Stimulated activated CD4-positive, alpha-beta T cell treated with anti-CD3 and anti-CD28 coated beads, TNF-alpha, amount 100 ng/mL, for 4 hours (primary cell): Measurements from ENCODE around the gene OSBPL10.

ENCODE experiments used
- DNase-seq, 3 experiments: peaks; one replicate each; pipeline ENCODE4 v3.0.0-alpha.2; 2020; ENCODE audit warnings: low read depth in 3 of 3

The OSBPL10 gene

DNA sequence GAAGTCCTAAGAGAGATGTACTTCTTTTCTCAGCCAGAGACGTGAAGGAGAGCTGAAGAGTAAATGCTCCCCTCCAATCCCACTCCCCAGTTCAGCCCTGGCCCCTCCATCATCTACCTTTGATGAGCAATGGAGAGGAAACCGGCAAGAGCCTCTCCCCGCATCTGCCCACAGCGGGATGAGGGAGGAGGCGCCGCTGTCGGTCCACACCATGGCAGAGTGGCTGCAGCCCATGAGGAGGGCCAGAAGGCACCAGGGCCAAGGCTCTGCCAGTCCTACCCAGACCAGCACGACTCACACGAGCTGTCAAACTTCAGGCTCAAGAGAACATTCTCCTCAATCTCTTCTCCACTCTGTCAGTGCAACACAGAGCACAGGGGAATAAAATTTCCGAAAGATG, 129.8 kb downstream of the OSBPL10 start:
- DNase-seq, result no peak

DNA sequence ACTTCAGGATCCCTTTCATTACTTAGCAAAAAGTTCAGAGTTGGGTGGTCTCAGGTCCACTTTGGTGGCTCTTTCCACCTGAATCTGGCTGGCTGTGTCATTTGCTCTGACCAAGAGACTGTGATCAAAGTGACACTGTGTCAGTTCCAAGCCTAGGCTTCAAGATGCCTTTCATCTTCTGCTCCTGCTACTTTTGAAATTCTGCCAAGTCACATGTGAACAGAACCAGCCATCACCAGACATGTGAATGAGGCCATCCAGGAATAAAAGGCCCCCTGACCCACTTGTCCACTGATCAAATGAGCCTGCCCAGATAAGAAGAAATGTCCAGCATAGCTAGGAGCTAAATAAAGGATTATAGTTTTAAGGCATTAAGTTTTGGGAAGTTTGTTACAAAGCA, 132.2 kb downstream of the OSBPL10 start:
- DNase-seq, result no peak

DNA sequence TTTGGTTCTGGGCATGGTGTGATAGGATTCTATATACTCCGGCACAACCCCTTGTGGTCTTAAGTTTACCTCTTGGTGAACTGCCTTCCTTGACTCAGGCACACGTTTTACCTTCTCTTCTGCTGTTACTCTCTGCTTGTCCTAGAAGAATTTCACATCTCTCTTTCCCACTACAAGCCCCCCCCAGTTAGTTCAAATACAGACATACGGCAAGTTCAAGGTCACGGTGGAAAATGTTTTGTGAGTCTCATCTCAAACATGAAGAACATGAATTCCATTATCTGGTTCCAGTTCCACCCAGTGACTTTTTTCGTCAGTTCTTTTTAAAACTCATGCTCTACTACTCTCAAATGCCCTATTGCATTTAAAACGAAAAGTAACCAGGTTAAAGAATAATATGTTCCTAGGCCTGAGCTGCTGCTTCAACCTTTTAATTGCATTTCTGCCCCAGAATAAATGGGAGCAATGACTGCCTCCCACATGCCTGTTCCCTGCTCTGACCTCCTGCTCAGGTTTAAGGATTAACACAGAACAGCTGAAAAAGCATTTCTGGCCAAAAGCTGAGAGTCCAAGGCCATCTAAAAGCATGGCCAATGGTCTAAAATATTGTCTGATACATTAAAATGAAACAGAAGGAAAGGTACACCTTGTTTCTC, 132.8 kb downstream of the OSBPL10 start:
- DNase-seq, result no peak

DNA sequence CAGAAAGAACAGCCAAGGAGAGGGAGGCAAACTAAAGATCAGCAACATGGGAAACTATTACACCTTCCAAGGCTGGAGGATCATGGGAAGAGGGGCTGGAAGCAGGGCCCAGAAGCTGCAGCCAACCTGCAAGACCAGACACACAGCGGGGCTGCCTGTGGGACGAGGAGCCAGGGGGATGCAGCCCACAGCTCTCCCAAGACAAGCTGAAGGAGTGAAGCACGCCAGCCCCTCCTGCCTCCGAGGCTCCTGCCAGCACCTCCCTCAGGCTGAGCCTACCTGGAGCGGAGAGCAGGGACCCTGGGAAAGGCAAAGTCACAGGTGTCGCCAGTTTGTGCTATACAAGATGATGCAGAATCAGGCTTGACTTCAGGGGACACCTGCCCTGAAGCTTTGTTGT, 133.3 kb downstream of the OSBPL10 start:
- DNase-seq, result no peak

DNA sequence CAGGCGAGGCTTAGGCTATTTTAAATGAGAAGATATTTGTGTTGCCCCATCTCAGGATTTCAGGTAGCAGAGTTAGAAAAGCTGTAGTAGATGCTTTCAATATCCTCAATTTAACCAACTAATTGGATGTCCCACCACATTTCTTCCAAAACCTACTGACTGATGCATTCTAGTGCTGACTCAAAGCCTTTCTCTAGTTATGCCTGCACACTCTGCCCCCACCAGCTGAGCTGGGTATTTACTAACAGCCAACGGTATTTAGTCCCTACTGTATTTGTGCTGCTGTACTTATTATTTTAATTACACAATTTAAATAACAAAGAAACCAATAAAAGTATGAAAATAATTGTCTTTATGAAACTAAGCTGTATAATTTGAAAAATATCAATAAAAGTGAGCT, 139.5 kb downstream of the OSBPL10 start:
- DNase-seq, result no peak

DNA sequence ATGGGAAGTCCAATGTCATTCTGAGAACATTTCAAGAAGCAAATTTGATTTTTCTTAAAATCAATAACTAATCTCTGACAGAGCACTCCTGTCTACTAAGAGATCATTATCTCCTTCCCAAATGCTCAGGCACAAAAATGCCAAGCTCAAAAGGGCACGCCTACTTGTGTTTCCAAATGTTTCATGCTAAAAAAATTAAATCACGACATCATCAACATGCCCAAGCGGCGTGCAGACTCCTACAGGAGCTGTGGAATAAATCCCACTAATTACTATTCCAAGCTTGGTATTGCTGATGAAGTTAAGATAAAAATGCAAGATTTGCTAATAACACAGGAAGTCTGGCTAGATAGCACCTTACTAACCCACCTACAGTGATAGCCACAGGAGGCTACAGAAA, 140.8 kb downstream of the OSBPL10 start:
- DNase-seq, result no peak

DNA sequence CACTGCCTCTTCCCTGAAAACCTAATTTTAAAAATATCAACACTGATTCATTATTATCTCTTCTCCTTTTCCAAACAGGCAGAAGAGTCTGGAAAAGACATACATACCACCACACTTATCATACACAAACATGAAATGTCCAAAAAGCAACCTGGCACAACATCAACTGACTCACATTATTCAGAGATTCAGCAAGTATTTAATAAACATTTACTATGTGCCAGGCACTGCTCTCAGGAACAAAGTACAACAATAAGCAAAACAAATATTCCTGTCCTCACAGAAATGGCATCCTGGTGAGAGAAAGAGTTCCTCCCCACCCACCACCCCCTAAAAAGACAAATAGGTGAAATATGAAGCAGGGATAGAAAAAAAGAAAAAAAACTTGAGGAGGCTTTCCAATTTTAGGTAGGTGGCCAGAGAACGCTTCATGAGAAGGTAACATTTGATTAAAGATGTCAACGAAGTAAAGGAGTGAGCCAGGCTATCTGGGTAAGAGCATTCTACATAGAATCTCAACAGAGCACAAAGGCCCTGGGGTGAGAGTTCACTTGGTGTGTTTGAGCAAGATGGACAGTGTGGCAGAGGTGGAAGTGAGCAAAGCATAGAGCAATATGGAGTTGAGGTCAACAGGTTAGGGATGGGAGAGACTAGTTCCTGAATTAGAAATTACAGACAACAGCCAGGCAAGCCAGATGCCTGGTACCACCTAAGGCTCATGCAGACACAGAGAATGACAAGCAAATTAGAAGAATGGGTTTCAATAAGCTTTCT, 141.7 kb downstream of the OSBPL10 start:
- DNase-seq, result no peak

DNA sequence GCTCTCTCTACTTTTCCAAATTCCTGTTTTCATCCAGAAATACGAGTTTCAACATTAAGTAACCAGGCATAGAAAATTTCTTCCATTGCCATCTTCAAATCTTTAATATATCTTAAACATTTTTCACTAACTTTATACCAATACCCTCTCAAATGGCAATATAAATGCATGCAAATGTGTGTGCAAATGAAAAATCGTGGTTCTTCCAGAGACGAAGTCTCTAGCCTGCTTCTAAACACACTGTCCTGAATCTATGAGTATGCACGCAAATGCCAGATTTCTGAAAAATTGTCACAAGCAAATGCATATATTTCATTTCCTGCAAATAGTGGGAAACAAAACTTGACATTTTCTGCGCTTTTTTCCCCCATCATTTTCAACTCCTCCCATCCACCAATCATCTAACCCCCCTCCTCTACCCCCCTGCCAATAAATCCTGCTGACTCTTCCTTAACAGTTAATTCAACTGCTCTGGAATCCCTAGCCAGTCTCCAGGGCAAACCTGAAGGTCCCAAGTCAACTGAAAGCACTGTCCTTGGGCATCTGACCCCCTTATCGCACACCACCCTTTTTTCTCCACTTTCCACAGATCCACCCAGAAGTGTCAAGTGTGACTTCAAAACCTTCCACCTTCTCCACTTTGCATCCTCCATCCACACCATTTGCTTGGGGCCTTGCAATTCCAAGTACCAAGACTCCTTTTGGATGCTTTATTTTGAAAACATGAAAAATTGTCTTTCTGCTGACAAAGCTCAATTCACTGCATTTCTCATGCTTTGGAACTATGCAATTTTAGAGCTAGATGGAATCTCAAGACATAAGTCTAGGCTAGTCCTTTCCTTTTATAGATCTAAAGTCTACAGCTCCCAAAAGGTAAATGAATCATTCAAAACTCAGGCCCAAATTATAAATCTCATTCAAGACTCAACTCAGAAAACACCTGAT, 144.7 kb downstream of the OSBPL10 start:
- no peak for DNase-seq

DNA sequence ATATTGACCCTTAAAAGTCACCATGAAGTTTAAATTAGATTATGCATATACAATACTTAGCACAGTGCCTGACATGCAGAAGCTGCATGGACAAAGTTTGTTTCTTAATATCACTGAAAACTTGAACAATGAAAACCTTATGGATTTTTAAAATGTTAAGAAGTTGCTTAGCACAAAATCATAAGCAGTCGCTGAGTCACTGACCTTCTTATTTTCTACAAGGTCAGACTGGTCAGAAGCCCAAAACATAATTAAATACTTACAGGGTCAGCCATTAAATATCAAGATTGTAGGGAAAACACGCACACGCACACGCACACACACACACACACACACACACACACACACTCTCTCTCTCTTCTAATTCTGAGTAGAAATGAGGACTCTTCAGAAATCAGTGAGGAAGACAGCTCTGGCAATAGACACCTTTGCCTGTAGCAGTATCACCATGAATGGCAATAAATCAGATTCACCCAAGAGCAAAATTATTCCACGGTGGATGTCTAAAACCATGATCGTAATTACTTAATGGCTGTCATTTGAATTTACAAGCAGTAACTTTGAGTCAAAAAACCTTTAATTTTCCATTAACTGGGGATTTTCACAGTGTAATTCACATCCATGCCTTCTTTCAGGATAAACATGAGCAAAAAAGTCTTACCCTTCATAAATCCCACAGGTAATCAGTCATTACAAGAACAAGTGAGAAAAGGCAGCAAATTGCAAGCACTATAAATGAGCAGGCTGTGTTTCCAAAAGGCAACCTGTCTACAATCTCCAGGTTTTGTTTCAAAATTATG, 147.5 kb downstream of the OSBPL10 start:
- DNase-seq, result no peak

DNA sequence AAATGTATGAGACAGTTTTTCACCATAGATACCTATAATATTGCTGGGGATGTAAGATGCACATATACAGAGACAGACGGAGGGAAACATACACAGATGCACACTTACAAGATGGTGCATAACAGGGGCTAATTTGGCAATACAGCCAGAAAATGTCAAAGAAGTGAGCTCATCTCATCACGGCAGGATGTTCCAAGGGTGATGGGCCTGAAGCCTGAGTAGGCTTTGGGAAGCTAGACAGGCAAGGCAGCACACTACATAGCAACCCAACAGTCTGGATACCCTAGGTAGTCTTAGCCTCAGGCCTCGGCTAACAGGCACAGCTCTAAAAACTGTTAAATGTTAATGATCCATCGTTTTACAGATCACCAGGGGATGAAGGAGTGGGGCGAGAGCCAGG, 148.5 kb downstream of the OSBPL10 start:
- no peak for DNase-seq

DNA sequence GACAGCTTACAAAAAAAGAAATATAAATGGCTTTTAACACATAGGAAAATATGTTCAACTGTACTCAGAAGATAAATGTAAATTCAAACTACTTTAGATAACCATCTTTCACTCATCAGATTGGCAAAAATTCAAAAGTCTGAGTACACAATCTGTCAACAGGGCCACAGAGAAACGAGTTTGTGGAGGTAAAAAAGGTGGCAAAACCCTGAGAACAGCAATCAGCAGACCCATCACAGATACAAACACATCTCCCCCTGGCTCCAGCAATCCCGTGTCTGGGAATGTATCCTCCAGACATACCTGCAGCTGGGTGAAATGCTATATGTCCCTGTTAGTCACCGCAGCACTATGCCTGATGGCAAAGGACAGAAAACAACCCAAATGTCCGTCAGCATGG, 149.5 kb downstream of the OSBPL10 start:
- no peak for DNase-seq

DNA sequence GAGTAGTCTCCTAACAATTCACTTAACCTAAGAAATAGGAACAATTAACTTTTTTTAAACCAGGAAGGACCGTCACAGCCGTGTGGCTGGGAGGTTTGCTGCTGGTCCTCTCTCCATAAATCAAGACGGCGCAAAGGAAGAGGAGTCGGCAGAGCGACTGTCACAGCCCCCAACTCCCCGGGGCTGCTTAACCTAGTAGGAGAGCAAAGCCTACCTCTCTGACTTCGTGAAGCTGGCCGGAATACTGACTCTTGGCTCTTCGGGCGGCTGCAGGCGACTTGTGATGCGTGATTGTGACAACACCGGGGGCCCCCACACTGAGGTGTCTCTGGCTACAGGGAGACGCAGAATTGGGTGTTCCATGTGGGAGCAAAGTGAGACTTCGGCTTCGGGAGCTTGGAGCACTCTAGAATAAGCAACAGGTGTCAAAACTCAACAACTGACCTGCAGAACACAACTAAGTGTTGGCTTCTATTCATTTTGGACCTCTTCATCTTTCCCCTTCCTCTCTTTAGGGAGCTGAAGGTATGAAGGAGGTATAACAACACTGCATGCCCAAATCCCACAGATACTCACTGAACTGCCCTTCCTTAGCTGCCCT, 151.1 kb downstream of the OSBPL10 start:
- no peak for DNase-seq

DNA sequence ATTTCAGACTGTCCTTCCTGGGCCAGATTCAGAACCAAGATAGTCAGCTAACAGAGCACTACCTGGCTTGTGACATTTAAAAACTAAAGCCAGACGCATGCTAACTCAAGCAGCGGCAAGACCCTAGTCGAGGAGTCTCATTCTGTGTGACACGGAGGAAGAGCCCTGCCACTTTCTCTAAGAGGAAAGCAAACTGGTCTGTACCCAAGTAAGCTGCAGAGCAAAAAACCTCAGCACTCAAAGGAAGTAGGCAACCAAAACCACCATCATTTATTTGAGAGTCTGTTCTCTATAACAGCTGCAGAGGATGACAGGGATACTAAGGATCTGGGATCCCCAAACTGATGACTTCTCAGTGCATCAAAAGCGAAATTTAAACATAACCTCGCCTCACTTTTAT, 152.1 kb downstream of the OSBPL10 start:
- DNase-seq, result no peak

DNA sequence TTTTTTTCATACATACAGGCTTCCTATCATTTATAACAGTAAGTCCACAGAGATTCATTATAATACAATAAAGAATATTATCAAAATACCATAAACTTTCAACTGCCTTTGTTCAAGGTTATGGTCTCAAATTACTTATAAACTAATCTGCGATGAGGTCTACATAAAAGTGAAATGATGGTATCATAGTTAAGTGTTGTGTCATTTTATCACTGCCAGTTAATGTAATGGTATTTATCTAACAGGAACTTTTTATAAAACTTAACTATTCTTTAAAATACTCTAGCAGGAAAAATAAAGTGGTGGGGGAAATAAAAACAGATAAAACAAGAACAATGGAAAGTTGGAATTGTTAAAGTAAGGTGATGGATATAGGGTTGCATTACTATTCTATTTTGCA, 153.1 kb downstream of the OSBPL10 start:
- no peak for DNase-seq

DNA sequence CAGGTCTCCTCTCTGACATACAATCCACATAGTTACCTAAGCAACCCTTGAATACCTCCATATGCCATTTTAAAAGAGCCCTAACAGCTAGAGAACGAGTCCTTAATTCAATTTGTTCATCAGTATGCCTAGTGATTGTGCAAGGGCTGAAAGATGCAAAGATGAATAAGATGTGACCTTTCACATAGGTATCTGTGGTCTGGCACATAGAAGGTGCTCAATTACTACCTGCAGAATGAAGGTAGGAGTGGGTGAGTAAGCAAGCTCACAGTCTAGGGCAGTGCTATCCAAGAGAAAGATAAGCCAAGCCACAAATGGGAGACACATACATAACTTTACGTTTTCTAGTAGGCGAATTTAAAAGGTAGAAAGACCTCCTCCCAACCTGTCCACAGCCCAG, 157.9 kb downstream of the OSBPL10 start:
- DNase-seq, result no peak

DNA sequence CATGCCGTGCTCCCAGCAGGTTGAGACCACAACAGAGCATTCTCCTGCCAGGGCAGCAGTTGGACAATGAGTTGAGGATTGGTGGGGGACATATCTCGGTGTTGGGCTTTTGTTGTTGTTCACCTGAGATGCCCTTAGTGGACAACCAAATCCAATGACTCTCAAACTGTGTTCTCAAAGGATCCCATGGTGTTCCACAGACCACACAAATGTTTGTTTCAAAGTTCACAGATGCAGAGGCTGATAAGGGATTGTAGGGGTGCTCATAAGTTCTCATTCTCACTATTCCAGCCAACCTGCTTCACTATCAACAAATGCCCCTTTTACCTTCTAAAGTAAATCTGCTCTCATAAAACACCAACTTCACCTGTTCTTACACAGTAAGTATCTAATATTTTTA, 159.9 kb downstream of the OSBPL10 start:
- DNase-seq, result no peak

DNA sequence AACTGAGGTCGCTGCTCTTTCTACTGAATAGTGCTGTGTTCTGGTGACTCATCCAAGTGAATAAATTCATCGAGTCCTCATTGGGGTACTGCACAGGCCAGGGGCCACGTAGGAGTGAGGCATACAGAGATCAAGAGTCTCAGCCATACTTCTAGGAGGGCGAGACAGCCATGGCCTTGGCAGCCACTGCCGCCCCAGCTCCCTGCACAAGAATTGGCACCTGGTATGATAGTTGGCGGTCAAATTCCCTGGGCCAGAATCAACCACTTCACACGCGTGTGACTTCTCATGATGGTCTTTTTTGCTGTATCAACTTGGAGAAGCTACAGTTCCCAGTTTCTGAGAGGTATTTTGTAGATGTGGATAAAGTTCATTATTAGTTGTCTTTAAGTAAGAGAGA, 161.6 kb downstream of the OSBPL10 start:
- no peak for DNase-seq

DNA sequence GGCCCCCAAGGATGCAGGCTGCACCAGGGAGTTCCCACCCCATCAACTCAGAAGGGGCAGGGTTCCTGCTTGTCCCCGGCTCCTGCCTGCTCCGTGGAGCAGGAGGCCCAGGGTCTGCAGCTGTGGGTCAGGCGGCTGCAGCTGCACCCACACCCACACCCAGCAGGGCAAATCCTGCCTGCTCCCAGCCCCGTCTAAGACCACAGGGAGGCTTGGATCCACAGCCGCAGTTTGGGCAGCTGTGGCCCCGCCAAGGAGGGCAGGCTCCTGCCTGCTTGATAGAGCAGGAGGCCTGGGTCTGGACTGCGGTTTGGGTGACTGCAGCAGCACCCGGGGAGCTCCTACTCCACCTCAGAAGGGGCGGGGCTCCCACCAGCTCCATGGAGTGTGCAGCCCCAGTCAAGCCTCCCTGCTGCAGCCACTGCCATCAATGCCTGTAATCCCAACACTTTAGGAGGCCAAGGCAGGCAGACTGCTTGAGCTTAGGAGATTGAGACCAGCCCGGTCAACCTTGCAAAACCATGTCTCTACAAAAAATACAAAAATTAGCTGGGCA, 163.6 kb downstream of the OSBPL10 start:
- no peak for DNase-seq

DNA sequence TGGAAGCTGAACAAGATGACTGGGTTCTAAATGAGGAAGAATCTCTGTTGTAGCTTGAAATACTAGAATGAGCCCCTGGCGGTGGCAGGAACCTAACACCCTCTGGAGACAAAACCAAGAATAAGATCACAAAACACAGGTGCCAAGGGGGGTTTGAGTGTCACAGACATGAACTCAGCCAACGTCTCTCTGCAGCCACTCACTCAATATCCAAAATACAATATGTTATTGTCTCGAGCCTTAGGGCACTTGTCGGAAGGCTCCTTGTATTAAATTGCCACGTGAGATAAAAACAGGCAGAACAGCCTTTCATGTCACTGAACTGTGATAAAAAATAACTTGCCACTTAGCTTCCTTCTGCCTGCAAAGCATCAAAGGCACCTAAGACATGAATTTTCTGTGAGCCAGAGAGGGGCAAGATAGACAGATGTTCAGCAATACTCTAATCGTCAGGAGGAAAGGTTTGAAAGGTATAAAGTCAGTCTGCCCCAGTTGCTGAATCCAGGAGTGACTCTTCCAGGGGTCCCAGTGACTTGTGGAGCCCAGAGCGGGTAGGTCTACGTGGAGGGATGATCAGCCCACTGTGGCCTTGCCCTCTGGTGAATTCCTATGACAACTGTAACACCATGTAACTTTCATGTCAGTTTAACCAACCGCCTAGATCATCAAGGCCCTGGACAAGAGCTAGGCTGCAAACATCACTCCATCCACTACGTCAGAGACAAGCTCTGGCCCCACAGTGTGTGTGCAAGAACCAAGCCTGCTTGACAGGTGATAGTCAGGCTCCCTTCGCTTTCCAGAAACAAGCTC, 165.2 kb downstream of the OSBPL10 start:
- no peak for DNase-seq

DNA sequence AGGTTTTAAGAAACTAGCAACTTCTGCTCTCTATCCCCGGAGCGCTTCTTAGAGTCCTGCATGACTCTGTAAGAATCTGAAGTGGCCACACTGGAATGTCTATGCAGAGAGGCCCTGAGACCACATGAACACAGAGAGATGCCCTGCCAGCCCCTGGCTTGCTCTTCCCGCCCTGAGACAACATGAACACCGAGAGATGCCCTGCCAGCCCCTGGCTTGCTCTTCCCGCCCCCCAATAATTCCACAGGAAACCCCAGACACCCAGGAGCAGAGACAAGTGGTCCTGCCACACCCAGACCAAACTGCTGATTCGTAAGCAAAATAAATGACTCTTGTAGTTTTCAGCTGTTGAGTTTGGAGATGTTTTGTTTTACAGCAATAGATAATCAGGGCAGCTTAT, 166.1 kb downstream of the OSBPL10 start:
- no peak for DNase-seq
